ENCODE data around the gene NELFCD. TPM values are rescaled to one million over a fixed set of nuclear protein-coding genes. Genes with fewer than 3 reads are reported as not detected.
A peak's percentile ranks its signal among the peaks of the same experiment; 100 is the strongest.

NELFCD gene
- total and polyA plus RNA-seq, 9 of the 15 experiments (the other 6 are each of a cell fraction or from before 2014, with no cell fraction given): 11.7 to 163 (median 96.5) TPM

DNA sequence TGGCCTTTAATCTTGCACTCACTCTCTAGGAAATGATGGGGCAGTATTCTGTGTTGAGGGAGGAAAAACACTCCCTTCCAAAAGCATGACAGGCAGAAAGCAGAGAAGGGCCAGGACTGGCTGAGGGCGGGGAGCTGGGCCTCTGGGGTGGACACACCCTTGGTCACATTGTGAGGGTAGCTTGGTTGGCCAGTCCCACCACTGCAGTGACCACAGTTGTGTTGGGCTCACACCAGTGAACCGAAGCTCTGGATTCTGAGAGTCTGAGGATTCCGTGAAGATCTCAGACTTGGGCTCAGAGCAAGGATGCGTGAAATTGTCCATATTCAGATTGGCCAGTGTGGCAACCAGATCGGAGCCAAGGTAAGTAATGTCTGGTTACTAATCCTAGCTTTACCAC is 38.2 kb downstream of the NELFCD start, which contains the start of gene TUBB1 (continued):
- TF ChIP-seq ZNF431 (CRISPR knock-in tag; IDR thresholded peaks at IDR 0.05): 0 out of 2 replicates have a peak, but pooled peaks have one; percentile 29
- peak; percentile 4 for TF ChIP-seq PRDM10 (IDR thresholded peaks at IDR 0.05; ENCODE audit: partially characterized antibody)
- TF ChIP-seq ZFX (CRISPR knock-in tag; IDR thresholded peaks at IDR 0.05): no peak
- TF ChIP-seq C11orf30 (IDR thresholded peaks at IDR 0.05; ENCODE audit: low read depth): peak; percentile 35
- TF ChIP-seq RBFOX2 (IDR thresholded peaks at IDR 0.05; ENCODE audit: low read depth, low read length): peak; percentile 52
- TF ChIP-seq PKNOX1 (IDR thresholded peaks at IDR 0.05): peak; percentile 36; the same call in 1 of the 2 replicates
- 0 out of 2 replicates have a peak, but pooled peaks have one; percentile 11 for TF ChIP-seq ATF4 (CRISPR knock-in tag; IDR thresholded peaks at IDR 0.05)
- TF ChIP-seq, protein P1, sequence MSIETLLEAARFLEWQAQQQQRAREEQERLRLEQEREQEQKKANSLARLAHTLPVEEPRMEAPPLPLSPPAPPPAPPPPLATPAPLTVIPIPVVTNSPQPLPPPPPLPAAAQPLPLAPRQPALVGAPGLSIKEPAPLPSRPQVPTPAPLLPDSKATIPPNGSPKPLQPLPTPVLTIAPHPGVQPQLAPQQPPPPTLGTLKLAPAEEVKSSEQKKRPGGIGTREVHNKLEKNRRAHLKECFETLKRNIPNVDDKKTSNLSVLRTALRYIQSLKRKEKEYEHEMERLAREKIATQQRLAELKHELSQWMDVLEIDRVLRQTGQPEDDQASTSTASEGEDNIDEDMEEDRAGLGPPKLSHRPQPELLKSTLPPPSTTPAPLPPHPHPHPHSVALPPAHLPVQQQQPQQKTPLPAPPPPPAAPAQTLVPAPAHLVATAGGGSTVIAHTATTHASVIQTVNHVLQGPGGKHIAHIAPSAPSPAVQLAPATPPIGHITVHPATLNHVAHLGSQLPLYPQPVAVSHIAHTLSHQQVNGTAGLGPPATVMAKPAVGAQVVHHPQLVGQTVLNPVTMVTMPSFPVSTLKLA (conservative IDR thresholded peaks at IDR 0.05): peak in 1 of 2 experiments; percentile 48; a peak in 2 of 4 replicates
- TF ChIP-seq SMARCC2 (IDR thresholded peaks at IDR 0.05; ENCODE audit: low read depth): no peak
- TF ChIP-seq, protein P2, sequence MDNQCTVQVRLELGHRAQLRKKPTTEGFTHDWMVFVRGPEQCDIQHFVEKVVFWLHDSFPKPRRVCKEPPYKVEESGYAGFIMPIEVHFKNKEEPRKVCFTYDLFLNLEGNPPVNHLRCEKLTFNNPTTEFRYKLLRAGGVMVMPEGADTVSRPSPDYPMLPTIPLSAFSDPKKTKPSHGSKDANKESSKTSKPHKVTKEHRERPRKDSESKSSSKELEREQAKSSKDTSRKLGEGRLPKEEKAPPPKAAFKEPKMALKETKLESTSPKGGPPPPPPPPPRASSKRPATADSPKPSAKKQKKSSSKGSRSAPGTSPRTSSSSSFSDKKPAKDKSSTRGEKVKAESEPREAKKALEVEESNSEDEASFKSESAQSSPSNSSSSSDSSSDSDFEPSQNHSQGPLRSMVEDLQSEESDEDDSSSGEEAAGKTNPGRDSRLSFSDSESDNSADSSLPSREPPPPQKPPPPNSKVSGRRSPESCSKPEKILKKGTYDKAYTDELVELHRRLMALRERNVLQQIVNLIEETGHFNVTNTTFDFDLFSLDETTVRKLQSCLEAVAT (IDR thresholded peaks at IDR 0.05): peak; percentile 29 to 63; a peak in 2 of 4 replicates
- peak; percentile 25 for TF ChIP-seq TAF1 (IDR thresholded peaks at IDR 0.05; ENCODE audit: control insufficient read depth, extremely low read depth, insufficient read depth, low read length, severe bottlenecking)
- no peak for TF ChIP-seq WHSC1 (IDR thresholded peaks at IDR 0.05; ENCODE audit: low read length)
- TF ChIP-seq, protein P3, sequence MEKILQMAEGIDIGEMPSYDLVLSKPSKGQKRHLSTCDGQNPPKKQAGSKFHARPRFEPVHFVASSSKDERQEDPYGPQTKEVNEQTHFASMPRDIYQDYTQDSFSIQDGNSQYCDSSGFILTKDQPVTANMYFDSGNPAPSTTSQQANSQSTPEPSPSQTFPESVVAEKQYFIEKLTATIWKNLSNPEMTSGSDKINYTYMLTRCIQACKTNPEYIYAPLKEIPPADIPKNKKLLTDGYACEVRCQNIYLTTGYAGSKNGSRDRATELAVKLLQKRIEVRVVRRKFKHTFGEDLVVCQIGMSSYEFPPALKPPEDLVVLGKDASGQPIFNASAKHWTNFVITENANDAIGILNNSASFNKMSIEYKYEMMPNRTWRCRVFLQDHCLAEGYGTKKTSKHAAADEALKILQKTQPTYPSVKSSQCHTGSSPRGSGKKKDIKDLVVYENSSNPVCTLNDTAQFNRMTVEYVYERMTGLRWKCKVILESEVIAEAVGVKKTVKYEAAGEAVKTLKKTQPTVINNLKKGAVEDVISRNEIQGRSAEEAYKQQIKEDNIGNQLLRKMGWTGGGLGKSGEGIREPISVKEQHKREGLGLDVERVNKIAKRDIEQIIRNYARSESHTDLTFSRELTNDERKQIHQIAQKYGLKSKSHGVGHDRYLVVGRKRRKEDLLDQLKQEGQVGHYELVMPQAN (IDR thresholded peaks at IDR 0.05; ENCODE audit: borderline replicate concordance): no peak
- 0 out of 2 replicates have a peak, but pooled peaks have one; percentile 44 for TF ChIP-seq MTA3 (IDR thresholded peaks at IDR 0.05; ENCODE audit: borderline replicate concordance)
- TF ChIP-seq PURB (CRISPR knock-in tag; IDR thresholded peaks at IDR 0.05; ENCODE audit: low read depth): no peak
- TF ChIP-seq, protein P4, sequence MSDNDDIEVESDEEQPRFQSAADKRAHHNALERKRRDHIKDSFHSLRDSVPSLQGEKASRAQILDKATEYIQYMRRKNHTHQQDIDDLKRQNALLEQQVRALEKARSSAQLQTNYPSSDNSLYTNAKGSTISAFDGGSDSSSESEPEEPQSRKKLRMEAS (CRISPR knock-in tag; IDR thresholded peaks at IDR 0.05): 0 out of 2 replicates have a peak, but pooled peaks have one; percentile 29
